NB4 (cell line): ENCODE measurements around the gene ANXA6.

Experiments used
- MAX ChIP-seq: IDR thresholded peaks from 2 replicates; pipeline ENCODE4 v1.6.1; 2011; ENCODE audit warnings: low read depth, low read length
- POLR2A ChIP-seq: IDR thresholded peaks from 2 replicates; pipeline ENCODE4 v1.6.1; 2011; ENCODE audit warnings: mild to moderate bottlenecking; ENCODE audit not compliant: insufficient read length; ENCODE audit errors: extremely low read depth
- TF ChIP-seq, protein P1 (sequence below): IDR thresholded peaks from one replicate; pipeline ENCODE4 v1.5.1; 2012; ENCODE audit warnings: low read depth, low read length

GRCh38 chr5:151142933-151143332 lies 14.6 kb downstream of the ANXA6 start:
- TF ChIP-seq, protein P1, sequence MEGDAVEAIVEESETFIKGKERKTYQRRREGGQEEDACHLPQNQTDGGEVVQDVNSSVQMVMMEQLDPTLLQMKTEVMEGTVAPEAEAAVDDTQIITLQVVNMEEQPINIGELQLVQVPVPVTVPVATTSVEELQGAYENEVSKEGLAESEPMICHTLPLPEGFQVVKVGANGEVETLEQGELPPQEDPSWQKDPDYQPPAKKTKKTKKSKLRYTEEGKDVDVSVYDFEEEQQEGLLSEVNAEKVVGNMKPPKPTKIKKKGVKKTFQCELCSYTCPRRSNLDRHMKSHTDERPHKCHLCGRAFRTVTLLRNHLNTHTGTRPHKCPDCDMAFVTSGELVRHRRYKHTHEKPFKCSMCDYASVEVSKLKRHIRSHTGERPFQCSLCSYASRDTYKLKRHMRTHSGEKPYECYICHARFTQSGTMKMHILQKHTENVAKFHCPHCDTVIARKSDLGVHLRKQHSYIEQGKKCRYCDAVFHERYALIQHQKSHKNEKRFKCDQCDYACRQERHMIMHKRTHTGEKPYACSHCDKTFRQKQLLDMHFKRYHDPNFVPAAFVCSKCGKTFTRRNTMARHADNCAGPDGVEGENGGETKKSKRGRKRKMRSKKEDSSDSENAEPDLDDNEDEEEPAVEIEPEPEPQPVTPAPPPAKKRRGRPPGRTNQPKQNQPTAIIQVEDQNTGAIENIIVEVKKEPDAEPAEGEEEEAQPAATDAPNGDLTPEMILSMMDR, result no peak
- TF ChIP-seq POLR2A (no peak), MAX (no peak)
